Frontal cortex (tissue), 4 donors: Measurements from ENCODE around the gene DMAC2L. TPM values are rescaled to one million over a fixed set of nuclear protein-coding genes. Genes with fewer than 3 reads are reported as not detected.
"Not testable (repeated sequence)": the region's sequence is repeated elsewhere in the genome, so short reads cannot be mapped to it uniquely, and the experiment has no call there.

Experiments
- DNase-seq, 2 donors: peaks; one replicate each; pipeline ENCODE4 v3.0.0; 2012; ENCODE audit warnings: low spot score in 2 of 2
- FAIRE-seq: peaks from 2 replicates; lab custom pipeline; 2012; peaks lifted over from hg19 to GRCh38; lab: Jason Lieb, UNC
- total RNA-seq: library from RNA; depleted of rRNA; stranded (reverse); fragments of >200 nt; gene quantifications from one replicate; pipeline ENCODE4 v1.2.3, GENCODE V29; 2014
- donor health status: control.
- donor health status: control.
- donor health status: control.

Gene DMAC2L
- total RNA-seq, 1 donor from 2014 or later: 7.7 TPM

GRCh38 chr14:50350975-50351374 is 38.9 kb downstream of the DMAC2L start:
- no peak for DNase-seq
- FAIRE-seq: no peak

- FAIRE-seq (no peak), DNase-seq (no peak)
These were observed 40.5 kb downstream of the DMAC2L start for GRCh38 chr14:50352584-50352983.

GRCh38 chr14:50353126-50353525 is 41.0 kb downstream of the DMAC2L start:
- DNase-seq: no peak
- no peak for FAIRE-seq

- DNase-seq (no peak), FAIRE-seq (no peak)
These were observed 42.4 kb downstream of the DMAC2L start for GRCh38 chr14:50354527-50354926.

GRCh38 chr14:50355692-50356091 is 43.6 kb downstream of the DMAC2L start:
- FAIRE-seq: no peak
- DNase-seq: no peak

- DNase-seq, FAIRE-seq: not testable (repeated sequence)
These were observed 44.2 kb downstream of the DMAC2L start for GRCh38 chr14:50356283-50356682.

GRCh38 chr14:50357124-50357523 is 45.0 kb downstream of the DMAC2L start:
- no peak for FAIRE-seq
- DNase-seq: no peak

- no peak for DNase-seq
- FAIRE-seq: no peak
These were observed 45.8 kb downstream of the DMAC2L start for GRCh38 chr14:50357753-50358395.

GRCh38 chr14:50359631-50360030 is 47.5 kb downstream of the DMAC2L start:
- no peak for DNase-seq
- FAIRE-seq: no peak

GRCh38 chr14:50360093-50360492 is 48.0 kb downstream of the DMAC2L start:
- DNase-seq (no peak), FAIRE-seq (no peak)

- FAIRE-seq (no peak), DNase-seq (no peak)
These were observed 48.7 kb downstream of the DMAC2L start for GRCh38 chr14:50360851-50361250.

GRCh38 chr14:50361473-50362403 is 49.6 kb downstream of the DMAC2L start:
- FAIRE-seq, DNase-seq: not testable (repeated sequence)

- FAIRE-seq: no peak
These were observed 50.9 kb downstream of the DMAC2L start for GRCh38 chr14:50362764-50363713.

GRCh38 chr14:50363714-50364111 is 51.6 kb downstream of the DMAC2L start:
- DNase-seq: no peak
- FAIRE-seq: no peak

More at GRCh38 chr14:50362764-50363713, 50.9 kb downstream of the DMAC2L start:
- no peak for DNase-seq

GRCh38 chr14:50364792-50365191 is 52.7 kb downstream of the DMAC2L start:
- DNase-seq (no peak), FAIRE-seq (no peak)

GRCh38 chr14:50365572-50365971 is 53.4 kb downstream of the DMAC2L start:
- DNase-seq, FAIRE-seq: not testable (repeated sequence)

GRCh38 chr14:50366115-50366514 is 54.0 kb downstream of the DMAC2L start:
- DNase-seq: no peak
- FAIRE-seq: no peak

GRCh38 chr14:50366589-50366988 is 54.5 kb downstream of the DMAC2L start:
- no peak for FAIRE-seq
- no peak for DNase-seq

GRCh38 chr14:50371546-50371945 is 59.4 kb downstream of the DMAC2L start:
- no peak for DNase-seq
- no peak for FAIRE-seq

- DNase-seq (no peak), FAIRE-seq (no peak)
These were observed 61.8 kb downstream of the DMAC2L start for GRCh38 chr14:50373959-50374358.
